ENCODE results near the gene KLHL29. TPM values are rescaled to one million over a fixed set of nuclear protein-coding genes. Genes with fewer than 3 reads are reported as not detected.
"Not testable (repeated sequence)": the region's sequence is repeated elsewhere in the genome, so short reads cannot be mapped to it uniquely, and the experiment has no call there.

Gene KLHL29
- total RNA-seq, 1 donor from 2014 or later: 8.4 TPM

DNA sequence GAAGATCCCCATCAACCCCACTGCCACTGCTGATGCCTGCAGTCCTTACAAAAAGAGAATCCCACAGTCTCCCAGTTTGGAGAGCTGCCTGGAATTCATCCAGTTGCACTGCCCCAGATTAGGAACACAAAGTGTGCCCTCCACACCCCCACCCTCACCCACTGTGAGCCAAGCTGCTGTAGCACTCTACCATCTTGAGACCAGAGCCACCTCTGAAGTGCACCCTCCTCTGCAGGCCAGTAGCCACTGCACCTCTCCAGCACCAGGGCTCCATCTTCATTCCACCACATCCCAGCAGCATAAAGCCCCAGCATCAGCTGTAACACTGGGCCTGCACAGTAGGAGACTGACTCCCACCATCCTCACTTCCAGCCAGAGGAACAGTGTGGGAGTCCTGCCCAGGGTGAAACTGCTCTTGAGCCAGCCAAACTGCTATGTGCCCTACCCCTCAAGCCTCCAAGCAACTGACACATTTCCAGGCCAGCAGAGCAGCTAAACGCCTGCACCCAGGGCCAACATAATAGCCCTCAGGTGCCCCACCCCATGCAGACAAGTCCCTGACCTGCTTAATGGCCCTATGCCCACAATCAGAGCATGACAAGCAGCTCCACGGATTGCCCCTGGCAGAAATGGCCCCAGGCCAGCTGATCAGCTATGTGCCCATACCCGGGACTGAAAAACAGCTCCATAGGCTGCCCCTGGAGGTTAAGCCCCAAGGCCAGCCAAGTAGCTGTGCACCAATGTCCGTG lies 335.9 kb downstream of the KLHL29 start:
- H3K4me3 Mint-ChIP-seq: no peak overlapping the region
- peaks cover 12% of the 10 kb centered on the region for H3K9me3 Mint-ChIP-seq
- peaks cover 49% of the 10 kb centered on the region for H3K36me3 Mint-ChIP-seq (ENCODE audit: low read depth)
- no peak for TF ChIP-seq CTCF (conservative IDR thresholded peaks at IDR 0.05)
- no peak for DNase-seq (ENCODE audit: low read depth, low spot score)
- H3K27ac Mint-ChIP-seq (ENCODE audit: unreplicated experiment): no peak overlapping the region
- no peaks in the 10 kb centered on the region for H3K4me1 Mint-ChIP-seq
- no peaks in the 10 kb centered on the region for H3K27me3 Mint-ChIP-seq (ENCODE audit: low read depth)

- Mint-ChIP-seq H3K9me3 (peaks cover 12% of the 10 kb centered on the region), H3K27me3 (ENCODE audit: low read depth) (no peaks in the 10 kb centered on the region), H3K36me3 (ENCODE audit: low read depth) (peaks cover 50% of the 10 kb centered on the region), H3K4me3 (no peak overlapping the region), H3K4me1 (no peaks in the 10 kb centered on the region), H3K27ac (ENCODE audit: unreplicated experiment) (no peak overlapping the region)
- no peak for DNase-seq (ENCODE audit: low read depth, low spot score)
- TF ChIP-seq CTCF (conservative IDR thresholded peaks at IDR 0.05): no peak
Observed at GRCh38 chr2:23721454-23721826, 336.5 kb downstream of the KLHL29 start.

GRCh38 chr2:23722255-23722654 lies 337.3 kb downstream of the KLHL29 start:
- Mint-ChIP-seq H3K4me1 (no peaks in the 10 kb centered on the region), H3K9me3 (peaks cover 12% of the 10 kb centered on the region), H3K27me3 (ENCODE audit: low read depth) (no peaks in the 10 kb centered on the region), H3K27ac (ENCODE audit: unreplicated experiment) (no peak overlapping the region), H3K4me3 (no peak overlapping the region), H3K36me3 (ENCODE audit: low read depth) (peaks cover 47% of the 10 kb centered on the region)
- no peak for DNase-seq (ENCODE audit: low read depth, low spot score)
- no peak for TF ChIP-seq CTCF (conservative IDR thresholded peaks at IDR 0.05)

DNA sequence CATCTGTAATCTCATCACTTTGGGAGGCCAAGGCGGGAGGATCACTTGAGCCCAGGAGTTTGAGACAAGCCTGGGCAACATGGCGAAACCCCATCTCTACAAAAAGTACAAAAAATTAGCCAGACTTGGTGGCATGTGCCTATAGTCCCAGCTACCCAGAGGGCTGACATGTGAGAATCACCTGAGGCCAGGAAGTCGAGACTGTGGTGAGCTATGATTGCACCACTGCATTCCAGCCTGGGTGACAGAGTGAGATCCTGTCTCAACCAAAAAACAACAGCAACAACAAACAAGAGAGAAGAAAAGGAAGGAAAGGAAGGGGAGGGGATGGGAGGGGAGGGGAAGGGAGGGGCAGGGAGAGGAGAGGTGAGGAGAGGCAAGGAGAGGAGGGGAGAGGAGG lies 338.1 kb downstream of the KLHL29 start:
- H3K27ac Mint-ChIP-seq (ENCODE audit: unreplicated experiment); DNase-seq (ENCODE audit: low read depth, low spot score); H3K4me1 Mint-ChIP-seq; H3K4me3 Mint-ChIP-seq; H3K27me3 Mint-ChIP-seq (ENCODE audit: low read depth): not testable (repeated sequence)
- Mint-ChIP-seq H3K9me3 (peaks cover 12% of the 10 kb centered on the region), H3K36me3 (ENCODE audit: low read depth) (peaks cover 44% of the 10 kb centered on the region)

- no peak for DNase-seq (ENCODE audit: low read depth, low spot score)
- peaks cover 26% of the 10 kb centered on the region for H3K36me3 Mint-ChIP-seq (ENCODE audit: low read depth)
- H3K9me3 Mint-ChIP-seq: peaks cover 5% of the 10 kb centered on the region
- no peak overlapping the region for H3K4me3 Mint-ChIP-seq
- H3K27me3 Mint-ChIP-seq (ENCODE audit: low read depth): no peaks in the 10 kb centered on the region
- no peak overlapping the region for H3K27ac Mint-ChIP-seq (ENCODE audit: unreplicated experiment)
- H3K4me1 Mint-ChIP-seq: no peaks in the 10 kb centered on the region
- TF ChIP-seq CTCF (conservative IDR thresholded peaks at IDR 0.05): no peak
Observed at GRCh38 chr2:23734416-23734815, 349.4 kb downstream of the KLHL29 start.

- H3K9me3 Mint-ChIP-seq; H3K27ac Mint-ChIP-seq (ENCODE audit: unreplicated experiment); H3K27me3 Mint-ChIP-seq (ENCODE audit: low read depth); H3K4me3 Mint-ChIP-seq; H3K4me1 Mint-ChIP-seq; DNase-seq (ENCODE audit: low read depth, low spot score): not testable (repeated sequence)
- peaks cover 29% of the 10 kb centered on the region for H3K36me3 Mint-ChIP-seq (ENCODE audit: low read depth)
Observed at GRCh38 chr2:23736783-23737182, 351.8 kb downstream of the KLHL29 start.
